HCT116 (cell line): ENCODE measurements around the gene HMHB1. TPM values are rescaled to one million over a fixed set of nuclear protein-coding genes. Genes with fewer than 3 reads are reported as not detected.

Experiments
- ATAC-seq: fragments of 200-7000 bp; cut with Tn5 transposase; 2 replicates; pipeline ENCODE4 v1.9.1; 2020; ENCODE audit warnings: mild to moderate bottlenecking, moderate library complexity
- BruUV-seq: library from RNA; stranded (reverse); fragments of 400-500 nt; replicated peaks from 2 replicates; lab custom pipeline; 2021; lab: Mats Ljungman, UMichigan
- CTCF ChIA-PET: fragments of 300-600 bp; sonication (Branson Sonifier 250); formaldehyde crosslinking; loops from one replicate; lab custom pipeline; 2021; ENCODE audit warnings: antibody characterized with exemption; lab: Charles Lee
- POLR2A ChIA-PET: fragments of 300-600, 350-600 bp; sonication (Branson Sonifier 250); formaldehyde crosslinking; loops from one replicate; lab custom pipeline; 2021; ENCODE audit warnings: antibody characterized with exemption; lab: Charles Lee
- RAD21 ChIA-PET, 2 experiments: fragments of 300-600 bp; sonication (Branson Sonifier 250); formaldehyde crosslinking; loops; one replicate each; lab custom pipeline; 2023; ENCODE audit warnings: low total read pairs in 2 of 2; ENCODE audit not compliant: uncharacterized antibody in 2 of 2, unreplicated experiment in 2 of 2, low non-redundant PET in 1 of 2; lab: Charles Lee
- DNase-seq: peaks from one replicate; pipeline ENCODE4 v3.0.0-alpha.2; 2010; ENCODE audit warnings: low read depth, low spot score
- H2AFZ ChIP-seq: fragments of 200-600 bp; shearing (Covaris generic), sonication (generic); 2 replicates; pipeline ENCODE4 v1.6.1; 2017; ENCODE audit warnings: low read depth, mixed run types, mixed read lengths, antibody characterized with exemption, low read length; ENCODE audit not compliant: poor library complexity, severe bottlenecking
- H3K27ac ChIP-seq: 2 replicates; pipeline ENCODE4 v1.5.1; 2012; ENCODE audit warnings: low read depth, low read length
- H3K27me3 ChIP-seq: fragments of 200-600 bp; sonication (generic); 2 replicates; pipeline ENCODE4 v1.6.1; 2016; ENCODE audit warnings: mixed run types, low read length, mixed read lengths; ENCODE audit not compliant: insufficient read depth
- H3K36me3 ChIP-seq, 2 experiments: fragments of 200-500 bp in 1 of 2; fragments of 200-600 bp in 1 of 2; sonication (Bioruptor generic) in 1 of 2; sonication (generic) in 1 of 2; 2 replicates each; pipeline versions ENCODE4 v1.5.1 to v1.6.1; 2014 to 2016; ENCODE audit warnings: low read length in 2 of 2, inconsistent platforms in 1 of 2, mixed read lengths in 1 of 2, mixed run types in 1 of 2; ENCODE audit not compliant: insufficient read depth in 2 of 2, control insufficient read depth in 1 of 2
- H3K4me1 ChIP-seq, 2 experiments: fragments of 200-600 bp in 1 of 2; sonication (generic) in 1 of 2; 2 replicates each; pipeline versions ENCODE4 v1.5.1 to v1.6.1; 2012 to 2017; ENCODE audit warnings: low read length in 2 of 2, inconsistent platforms in 1 of 2, mild to moderate bottlenecking in 1 of 2, mixed read lengths in 1 of 2, mixed run types in 1 of 2, moderate library complexity in 1 of 2; ENCODE audit not compliant: insufficient read depth in 2 of 2, control insufficient read depth in 1 of 2
- H3K4me2 ChIP-seq: fragments of 200-600 bp; sonication (generic); 2 replicates; pipeline ENCODE4 v1.6.1; 2017; ENCODE audit warnings: mixed run types, low read length, mixed read lengths
- H3K4me3 ChIP-seq, 2 experiments: fragments of 200-600 bp in 1 of 2; sonication (generic) in 1 of 2; replicated peaks in 1 of 2; 2 replicates each; pipeline ENCODE4 v1.5.1; 2011 to 2016; ENCODE audit warnings: low read length in 2 of 2, control low read depth in 1 of 2, low read depth in 1 of 2, mild to moderate bottlenecking in 1 of 2, mixed read lengths in 1 of 2, mixed run types in 1 of 2
- H3K79me2 ChIP-seq: fragments of 200-600 bp; sonication (generic); 2 replicates; pipeline ENCODE4 v1.6.1; 2017; ENCODE audit warnings: mild to moderate bottlenecking, mixed run types, low read length, moderate library complexity, mixed read lengths; ENCODE audit not compliant: insufficient read depth
- H3K9ac ChIP-seq: fragments of 200-600 bp; sonication (generic); 2 replicates; pipeline ENCODE4 v1.6.1; 2016; ENCODE audit warnings: low read length, mixed read lengths
- H3K9me2 ChIP-seq: fragments of 200-600 bp; sonication (generic), shearing (Covaris generic); 2 replicates; pipeline ENCODE4 v1.6.1; 2017; ENCODE audit warnings: mixed run types, mild to moderate bottlenecking, moderate library complexity; ENCODE audit not compliant: insufficient read depth
- H3K9me3 ChIP-seq, 2 experiments: fragments of 200-500 bp in 1 of 2; fragments of 200-600 bp in 1 of 2; sonication (Bioruptor generic) in 1 of 2; sonication (generic) in 1 of 2; 2 replicates each; pipeline ENCODE4 v1.6.1; 2014 to 2017; ENCODE audit warnings: low read length in 2 of 2, mixed read lengths in 2 of 2, inconsistent platforms in 1 of 2, low read depth in 1 of 2, mild to moderate bottlenecking in 1 of 2, mixed run types in 1 of 2, moderate library complexity in 1 of 2; ENCODE audit not compliant: control insufficient read depth in 1 of 2, insufficient read depth in 1 of 2
- H4K20me1 ChIP-seq: fragments of 200-600 bp; sonication (generic), shearing (Covaris generic); 2 replicates; pipeline ENCODE4 v1.6.1; 2017; ENCODE audit warnings: mixed run types, mild to moderate bottlenecking, moderate library complexity; ENCODE audit not compliant: insufficient read depth
- EGR1 ChIP-seq: IDR thresholded peaks from 2 replicates; pipeline ENCODE4 v1.6.1; 2012; ENCODE audit warnings: low read depth
- EZH2phosphoT487 ChIP-seq: fragments of 200-600 bp; IDR thresholded peaks from 2 replicates; pipeline ENCODE4 v1.6.1; 2018; ENCODE audit warnings: antibody characterized with exemption, borderline replicate concordance
- JUND ChIP-seq: IDR thresholded peaks from 2 replicates; pipeline ENCODE4 v1.6.1; 2012
- POLR2A ChIP-seq: IDR thresholded peaks from 2 replicates; pipeline ENCODE4 v1.7.0; 2011; ENCODE audit warnings: borderline replicate concordance; ENCODE audit not compliant: insufficient read depth, insufficient read length; ENCODE audit errors: extremely low read depth
- POLR2AphosphoS5 ChIP-seq: IDR thresholded peaks from 2 replicates; pipeline ENCODE4 v1.6.1; 2011; ENCODE audit warnings: mild to moderate bottlenecking, low read depth, low read length, moderate library complexity
- RAD21 ChIP-seq: IDR thresholded peaks from 2 replicates; pipeline ENCODE4 v1.6.1; 2012; ENCODE audit warnings: low read depth, mild to moderate bottlenecking
- SP1 ChIP-seq: IDR thresholded peaks from 2 replicates; pipeline ENCODE4 v1.6.1; 2012; ENCODE audit warnings: low read depth
- TCF7L2 ChIP-seq: IDR thresholded peaks from 2 replicates; pipeline ENCODE4 v1.7.0; 2011; ENCODE audit warnings: borderline replicate concordance, inconsistent platforms; ENCODE audit not compliant: insufficient read depth, insufficient read length; ENCODE audit errors: extremely low read depth
- YY1 ChIP-seq: IDR thresholded peaks from 2 replicates; pipeline ENCODE4 v1.6.1; 2011; ENCODE audit warnings: low read length, low read depth, moderate library complexity, mild to moderate bottlenecking; ENCODE audit not compliant: insufficient replicate concordance; ENCODE audit errors: extremely low read depth
- ZFX ChIP-seq: fragments of 450-650 bp; IDR thresholded peaks from 2 replicates; pipeline ENCODE4 v1.6.1; 2017
- ZNF274 ChIP-seq: fragments of 200-500 bp; sonication (Bioruptor generic); IDR thresholded peaks from 2 replicates; pipeline ENCODE4 v1.6.1; 2014; ENCODE audit warnings: mild to moderate bottlenecking, low read depth, low read length, inconsistent platforms
- intact Hi-C: fragments of 100-400 bp; cut with micrococcal nuclease; formaldehyde crosslinking; loops from 2 replicates; pipeline ENCODE4 v1.10.0; 2022
- total RNA-seq: library from RNA; stranded (reverse); gene quantifications from one replicate; pipeline ENCODE4 v1.2.1, GENCODE V29; 2021; ENCODE audit not compliant: unreplicated experiment
- TF ChIP-seq, protein P1 (sequence below): IDR thresholded peaks from 2 replicates; pipeline ENCODE4 v1.6.1; 2012
- TF ChIP-seq, protein P2 (sequence below): IDR thresholded peaks from 2 replicates; pipeline ENCODE4 v1.6.1; 2012; ENCODE audit warnings: low read depth
- TF ChIP-seq, protein P3 (sequence below): IDR thresholded peaks from 2 replicates; pipeline ENCODE4 v1.6.1; 2011; ENCODE audit warnings: mild to moderate bottlenecking, low read length, moderate library complexity; ENCODE audit not compliant: insufficient replicate concordance; ENCODE audit errors: extremely low read depth

HMHB1 gene
- total RNA-seq, 1 experiment from 2014 or later = not detected

DNA sequence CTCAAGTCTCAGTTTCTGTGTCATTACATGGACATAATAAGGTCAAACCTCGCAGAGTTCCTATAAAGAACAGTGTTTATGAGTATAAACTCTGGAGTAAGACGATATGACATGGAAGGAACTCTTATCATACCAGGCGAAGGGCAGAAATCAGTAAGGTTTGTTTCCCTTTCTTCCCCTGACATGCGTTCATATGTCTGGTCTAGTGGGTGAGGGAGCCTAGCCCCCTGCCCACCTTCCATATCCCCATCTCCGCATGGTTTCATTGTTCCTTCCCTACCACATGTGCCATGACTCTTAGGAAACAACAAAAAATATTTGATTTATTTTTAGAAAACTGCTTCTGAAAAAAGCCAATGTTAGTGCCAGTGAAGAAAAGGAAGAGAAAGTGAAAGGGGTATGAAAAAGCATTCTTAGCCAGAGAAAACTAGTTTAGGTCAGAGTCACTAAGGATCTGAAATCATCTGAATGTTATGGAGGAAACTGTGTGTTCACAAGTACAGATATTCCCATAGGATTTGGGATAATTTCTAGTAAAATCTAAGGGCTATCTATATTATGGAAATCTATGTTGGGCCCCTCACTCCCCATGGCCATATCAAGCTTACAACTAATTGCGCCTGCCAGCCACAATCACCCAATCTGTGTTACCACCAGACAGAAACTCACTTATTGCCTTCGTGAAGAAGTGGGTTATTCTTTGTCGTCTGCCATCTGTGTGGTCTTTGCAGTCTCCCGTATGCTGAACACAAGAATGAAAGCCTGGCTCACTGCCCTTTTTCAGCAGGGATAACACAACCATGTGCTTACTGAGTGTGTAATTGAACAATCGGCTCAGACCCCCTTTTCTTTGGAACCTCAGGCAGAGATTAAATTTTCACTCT is 19.9 kb upstream of the HMHB1 start:
- no peaks in the 10 kb centered on the region for H3K9me3 ChIP-seq
- H3K4me1 ChIP-seq = no peaks in the 10 kb centered on the region
- H3K27me3 ChIP-seq = no peaks in the 10 kb centered on the region
- H3K4me2 ChIP-seq = no peak overlapping the region
- no peaks in the 10 kb centered on the region for H4K20me1 ChIP-seq
- no peaks in the 10 kb centered on the region for H3K9me2 ChIP-seq
- ChIA-PET CTCF (no interaction called here), POLR2A (no interaction called here), RAD21 (no interaction called here)
- no peak for TF ChIP-seq ZNF274
- no peak overlapping the region for H3K4me3 ChIP-seq
- no peak overlapping the region for H3K9ac ChIP-seq
- DNase-seq (no peak), ATAC-seq (no peak)
- intact Hi-C loops = no loop called here
- no peak overlapping the region for H3K27ac ChIP-seq
- no peak overlapping the region for H2AFZ ChIP-seq
- no peaks in the 10 kb centered on the region for H3K36me3 ChIP-seq
- H3K79me2 ChIP-seq = no peaks in the 10 kb centered on the region
- BruUV-seq = no TSS peak

DNA sequence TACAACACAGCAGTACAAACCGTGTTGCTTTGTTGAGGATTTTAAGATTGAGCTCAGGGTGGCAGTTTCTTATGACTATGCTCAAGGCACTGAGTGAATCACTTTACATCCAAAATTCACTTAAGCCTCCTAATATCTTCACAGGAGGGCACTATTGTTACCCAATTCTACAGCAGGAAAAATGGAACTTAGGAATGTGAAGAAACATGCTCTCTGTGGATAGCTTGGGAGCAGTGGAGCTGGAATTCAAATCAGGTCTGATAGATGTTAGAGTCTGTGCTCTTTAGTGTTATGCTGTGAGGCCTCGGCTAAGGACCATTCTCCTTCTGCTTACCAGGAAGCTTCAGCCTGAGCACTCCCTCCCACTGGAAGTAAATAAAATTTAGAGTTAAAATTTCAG is 18.7 kb upstream of the HMHB1 start:
- intact Hi-C loops = no loop called here
- CTCF ChIA-PET = no interaction called here
- H3K27ac ChIP-seq = no peak overlapping the region
- BruUV-seq = no TSS peak
- RAD21 ChIA-PET = no interaction called here
- H3K36me3 ChIP-seq = no peaks in the 10 kb centered on the region
- H3K9ac ChIP-seq = no peak overlapping the region
- ATAC-seq = no peak
- no peaks in the 10 kb centered on the region for H4K20me1 ChIP-seq
- H3K4me3 ChIP-seq = no peak overlapping the region
- H3K9me3 ChIP-seq = no peaks in the 10 kb centered on the region
- H3K79me2 ChIP-seq = no peaks in the 10 kb centered on the region
- H3K27me3 ChIP-seq = no peaks in the 10 kb centered on the region
- no peak overlapping the region for H3K4me2 ChIP-seq
- H2AFZ ChIP-seq = no peak overlapping the region
- no peaks in the 10 kb centered on the region for H3K9me2 ChIP-seq
- DNase-seq = no peak
- no peaks in the 10 kb centered on the region for H3K4me1 ChIP-seq
- POLR2A ChIA-PET = no interaction called here
- TF ChIP-seq ZFX = no peak
- TF ChIP-seq, protein P1, sequence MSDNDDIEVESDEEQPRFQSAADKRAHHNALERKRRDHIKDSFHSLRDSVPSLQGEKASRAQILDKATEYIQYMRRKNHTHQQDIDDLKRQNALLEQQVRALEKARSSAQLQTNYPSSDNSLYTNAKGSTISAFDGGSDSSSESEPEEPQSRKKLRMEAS = no peak
- TF ChIP-seq, protein P2, sequence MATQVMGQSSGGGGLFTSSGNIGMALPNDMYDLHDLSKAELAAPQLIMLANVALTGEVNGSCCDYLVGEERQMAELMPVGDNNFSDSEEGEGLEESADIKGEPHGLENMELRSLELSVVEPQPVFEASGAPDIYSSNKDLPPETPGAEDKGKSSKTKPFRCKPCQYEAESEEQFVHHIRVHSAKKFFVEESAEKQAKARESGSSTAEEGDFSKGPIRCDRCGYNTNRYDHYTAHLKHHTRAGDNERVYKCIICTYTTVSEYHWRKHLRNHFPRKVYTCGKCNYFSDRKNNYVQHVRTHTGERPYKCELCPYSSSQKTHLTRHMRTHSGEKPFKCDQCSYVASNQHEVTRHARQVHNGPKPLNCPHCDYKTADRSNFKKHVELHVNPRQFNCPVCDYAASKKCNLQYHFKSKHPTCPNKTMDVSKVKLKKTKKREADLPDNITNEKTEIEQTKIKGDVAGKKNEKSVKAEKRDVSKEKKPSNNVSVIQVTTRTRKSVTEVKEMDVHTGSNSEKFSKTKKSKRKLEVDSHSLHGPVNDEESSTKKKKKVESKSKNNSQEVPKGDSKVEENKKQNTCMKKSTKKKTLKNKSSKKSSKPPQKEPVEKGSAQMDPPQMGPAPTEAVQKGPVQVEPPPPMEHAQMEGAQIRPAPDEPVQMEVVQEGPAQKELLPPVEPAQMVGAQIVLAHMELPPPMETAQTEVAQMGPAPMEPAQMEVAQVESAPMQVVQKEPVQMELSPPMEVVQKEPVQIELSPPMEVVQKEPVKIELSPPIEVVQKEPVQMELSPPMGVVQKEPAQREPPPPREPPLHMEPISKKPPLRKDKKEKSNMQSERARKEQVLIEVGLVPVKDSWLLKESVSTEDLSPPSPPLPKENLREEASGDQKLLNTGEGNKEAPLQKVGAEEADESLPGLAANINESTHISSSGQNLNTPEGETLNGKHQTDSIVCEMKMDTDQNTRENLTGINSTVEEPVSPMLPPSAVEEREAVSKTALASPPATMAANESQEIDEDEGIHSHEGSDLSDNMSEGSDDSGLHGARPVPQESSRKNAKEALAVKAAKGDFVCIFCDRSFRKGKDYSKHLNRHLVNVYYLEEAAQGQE = no peak
- TF ChIP-seq TCF7L2 = no peak
- TF ChIP-seq POLR2A = no peak
- TF ChIP-seq SP1 = no peak
- no peak for TF ChIP-seq EGR1
- TF ChIP-seq EZH2phosphoT487 = no peak
- no peak for TF ChIP-seq YY1
- TF ChIP-seq, protein P3, sequence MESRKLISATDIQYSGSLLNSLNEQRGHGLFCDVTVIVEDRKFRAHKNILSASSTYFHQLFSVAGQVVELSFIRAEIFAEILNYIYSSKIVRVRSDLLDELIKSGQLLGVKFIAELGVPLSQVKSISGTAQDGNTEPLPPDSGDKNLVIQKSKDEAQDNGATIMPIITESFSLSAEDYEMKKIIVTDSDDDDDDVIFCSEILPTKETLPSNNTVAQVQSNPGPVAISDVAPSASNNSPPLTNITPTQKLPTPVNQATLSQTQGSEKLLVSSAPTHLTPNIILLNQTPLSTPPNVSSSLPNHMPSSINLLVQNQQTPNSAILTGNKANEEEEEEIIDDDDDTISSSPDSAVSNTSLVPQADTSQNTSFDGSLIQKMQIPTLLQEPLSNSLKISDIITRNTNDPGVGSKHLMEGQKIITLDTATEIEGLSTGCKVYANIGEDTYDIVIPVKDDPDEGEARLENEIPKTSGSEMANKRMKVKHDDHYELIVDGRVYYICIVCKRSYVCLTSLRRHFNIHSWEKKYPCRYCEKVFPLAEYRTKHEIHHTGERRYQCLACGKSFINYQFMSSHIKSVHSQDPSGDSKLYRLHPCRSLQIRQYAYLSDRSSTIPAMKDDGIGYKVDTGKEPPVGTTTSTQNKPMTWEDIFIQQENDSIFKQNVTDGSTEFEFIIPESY = no peak
- TF ChIP-seq POLR2AphosphoS5 = no peak
- no peak for TF ChIP-seq RAD21
- TF ChIP-seq JUND = no peak
- no peak for TF ChIP-seq ZNF274
